Naive thymus-derived CD4-positive, alpha-beta T cell (primary cell): ENCODE data around the gene PIGL. TPM values are rescaled to one million over a fixed set of nuclear protein-coding genes. Genes with fewer than 3 reads are reported as not detected.
A peak's percentile ranks its signal among the peaks of the same experiment; 100 is the strongest.

ENCODE experiments used
- ATAC-seq: fragments of 150-1000 bp; cut with Tn5 transposase; 2 replicates; pipeline ENCODE4 v1.10.0; 2021; ENCODE audit warnings: mild to moderate bottlenecking, moderate library complexity
- CTCF ChIA-PET: fragments of 350-600 bp; sonication (Branson Sonifier 250); formaldehyde crosslinking; loops from one replicate; lab custom pipeline; 2021; ENCODE audit warnings: antibody characterized with exemption; lab: Charles Lee
- POLR2A ChIA-PET: fragments of 350-600 bp; sonication (Branson Sonifier 250); formaldehyde crosslinking; loops from one replicate; lab custom pipeline; 2021; ENCODE audit warnings: antibody characterized with exemption, inconsistent platforms; lab: Charles Lee
- DNase-seq, 9 donors: peaks; one replicate each; pipeline versions ENCODE4 v3.0.0 to v3.0.0-alpha.2; 2020 to 2022; ENCODE audit warnings: mixed read lengths in 1 of 9
- H3K27ac ChIP-seq: one replicate; pipeline ENCODE4 v1.7.0; 2013; ENCODE audit warnings: mild to moderate bottlenecking, low read depth, low read length, moderate library complexity
- H3K27me3 ChIP-seq, 2 donors: one replicate each; pipeline ENCODE4 v1.7.0; 2013; ENCODE audit warnings: low read length in 2 of 2, mild to moderate bottlenecking in 2 of 2, moderate library complexity in 2 of 2; ENCODE audit not compliant: control insufficient read depth in 2 of 2, insufficient read depth in 2 of 2
- H3K36me3 ChIP-seq, 3 experiments: 1 replicate in 2 of 3; 2 replicates in 1 of 3; pipeline ENCODE4 v1.7.0; 2013; ENCODE audit warnings: low read length in 3 of 3, mild to moderate bottlenecking in 3 of 3, moderate library complexity in 1 of 3; ENCODE audit not compliant: insufficient read depth in 3 of 3, control insufficient read depth in 2 of 3
- H3K4me1 ChIP-seq, 2 donors: one replicate each; pipeline ENCODE4 v1.7.0; 2013; ENCODE audit warnings: low read length in 2 of 2, mild to moderate bottlenecking in 2 of 2, moderate library complexity in 1 of 2; ENCODE audit not compliant: control insufficient read depth in 2 of 2, insufficient read depth in 2 of 2
- H3K4me3 ChIP-seq: 2 replicates; pipeline ENCODE4 v1.7.0; 2013; ENCODE audit warnings: mild to moderate bottlenecking, low read length
- H3K9me3 ChIP-seq, 3 experiments: 1 replicate in 2 of 3; 2 replicates in 1 of 3; pipeline ENCODE4 v1.7.0; 2013; ENCODE audit warnings: low read length in 3 of 3; ENCODE audit not compliant: control insufficient read depth in 2 of 3
- H3K27ac Mint-ChIP-seq, 9 donors: one replicate each; pipeline ENCODE4 v1.8.0; 2020 to 2022; ENCODE audit warnings: mixed read lengths in 9 of 9, mild to moderate bottlenecking in 8 of 9, moderate library complexity in 5 of 9, inconsistent platforms in 2 of 9
- H3K27me3 Mint-ChIP-seq, 5 donors: one replicate each; pipeline ENCODE4 v1.8.0; 2021 to 2022; ENCODE audit warnings: mixed read lengths in 5 of 5, mild to moderate bottlenecking in 1 of 5
- H3K36me3 Mint-ChIP-seq, 5 donors: one replicate each; pipeline ENCODE4 v1.8.0; 2020 to 2022; ENCODE audit warnings: mixed read lengths in 5 of 5, mild to moderate bottlenecking in 3 of 5, inconsistent platforms in 1 of 5
- H3K4me1 Mint-ChIP-seq, 7 donors: one replicate each; pipeline ENCODE4 v1.8.0; 2020 to 2022; ENCODE audit warnings: mixed read lengths in 7 of 7, mild to moderate bottlenecking in 3 of 7, inconsistent platforms in 1 of 7
- H3K4me3 Mint-ChIP-seq, 10 donors: one replicate each; pipeline ENCODE4 v1.8.0; 2020 to 2022; ENCODE audit warnings: mild to moderate bottlenecking in 10 of 10, mixed read lengths in 10 of 10, moderate library complexity in 6 of 10, inconsistent platforms in 2 of 10
- H3K9me3 Mint-ChIP-seq, 11 donors: one replicate each; pipeline ENCODE4 v1.8.0; 2020 to 2022; ENCODE audit warnings: mixed read lengths in 11 of 11, mild to moderate bottlenecking in 4 of 11, inconsistent platforms in 1 of 11, moderate library complexity in 1 of 11
- intact Hi-C, 2 donors: fragments of 100-400 bp; cut with micrococcal nuclease; formaldehyde crosslinking; loops; one replicate each; pipeline ENCODE4 v1.15.1; 2023
- polyA plus RNA-seq, 2 donors: library from polyadenylated mRNA; unstranded; fragments of 300-500 nt; fragmentation: Illumina TruSeq; gene quantifications; one replicate each; pipeline ENCODE4 v1.2.3, GENCODE V29; 2021
- total RNA-seq, 6 experiments: library from RNA in 5 of 6; stranded (reverse) in 5 of 6; gene quantifications; 1 replicate in 5 of 6; 2 replicates in 1 of 6; pipeline ENCODE4 v1.2.3 and lab custom pipeline; 2021 to 2026

PIGL gene
- total and polyA plus RNA-seq, 7 experiments from 2014 or later, result 12.3 to 82.5 (median 73.2) TPM

DNA sequence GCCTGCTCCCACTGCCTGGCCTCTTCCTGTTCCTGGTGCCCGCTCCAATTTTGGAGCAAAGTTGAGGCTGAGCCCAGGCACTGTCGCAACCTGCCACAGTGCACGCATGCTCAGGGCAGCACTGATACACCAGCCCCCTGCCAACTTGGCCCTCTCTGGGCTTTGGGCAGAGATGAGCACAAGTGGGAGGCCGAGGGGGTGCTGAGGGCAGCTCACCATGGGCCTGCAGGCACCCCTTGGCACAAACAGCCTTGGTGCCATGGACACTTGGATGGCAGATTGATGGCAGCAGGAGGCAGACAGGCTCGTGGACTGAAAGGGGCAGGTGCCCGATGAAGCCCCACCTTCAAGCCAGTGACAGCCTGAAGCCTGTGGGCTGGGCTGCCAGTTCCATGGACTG lies 42.9 kb downstream of the PIGL start:
- ATAC-seq (no peak), DNase-seq (no peak)
- no peaks in the 10 kb centered on the region for H3K9me3 ChIP-seq
- Mint-ChIP-seq H3K27me3 (no peaks in the 10 kb centered on the region), H3K4me1 (peaks cover 0 to 12% (median 7%) of the 10 kb centered on the region in 7 donors), H3K36me3 (peaks cover 0 to 30% (median 21%) of the 10 kb centered on the region in 5 donors), H3K27ac (no peak overlapping the region), H3K4me3 (no peak overlapping the region), H3K9me3 (peaks cover 0 to 2% (median 0%) of the 10 kb centered on the region in 11 donors)
- ChIA-PET POLR2A (interaction anchor here (2.0 kb wide), 1 partner anchor 27 kb away, joined by 8 read pairs; no protein-coding TSS in a partner anchor), CTCF (no interaction called here)
- H3K4me3 ChIP-seq, result no peak overlapping the region
- H3K36me3 ChIP-seq, result peaks cover 0 to 5% (median 0%) of the 10 kb centered on the region in 3 experiments
- H3K4me1 ChIP-seq, result no peaks in the 10 kb centered on the region
- H3K27me3 ChIP-seq, result no peaks in the 10 kb centered on the region
- H3K27ac ChIP-seq, result no peak overlapping the region
- intact Hi-C loops, result no loop called here

DNA sequence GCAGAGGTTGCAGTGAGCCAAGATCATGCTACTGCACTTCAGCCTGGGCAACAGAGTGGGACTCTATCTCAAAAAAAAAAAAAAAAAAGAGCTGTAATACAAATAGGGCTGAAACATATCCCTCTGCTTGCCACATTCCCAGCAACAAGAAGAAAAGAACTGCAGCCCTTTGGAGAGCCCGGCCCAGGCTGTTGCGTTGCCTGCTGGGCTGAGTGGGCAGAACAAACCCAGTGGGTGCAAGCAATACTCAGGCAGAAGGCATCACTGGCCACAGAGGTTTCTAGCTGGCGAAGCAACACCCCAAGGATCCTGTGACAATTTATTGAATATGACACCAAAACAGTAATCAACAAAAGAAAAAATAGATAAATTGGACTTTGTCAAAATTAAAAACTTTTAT lies 44.0 kb downstream of the PIGL start:
- Histone ChIP-seq H3K4me1 (no peaks in the 10 kb centered on the region), H3K36me3 (peaks cover 0 to 5% (median 0%) of the 10 kb centered on the region in 3 experiments), H3K27ac (no peak overlapping the region), H3K9me3 (no peaks in the 10 kb centered on the region), H3K27me3 (no peaks in the 10 kb centered on the region), H3K4me3 (no peak overlapping the region)
- ChIA-PET CTCF (no interaction called here), POLR2A (interaction anchor here (2.0 kb wide), 1 partner anchor 25 kb away, joined by 8 read pairs; no protein-coding TSS in a partner anchor)
- no peaks in the 10 kb centered on the region for H3K27me3 Mint-ChIP-seq
- peaks cover 0 to 5% (median 0%) of the 10 kb centered on the region in 11 donors for H3K9me3 Mint-ChIP-seq
- ATAC-seq (no peak), DNase-seq (no peak)
- H3K27ac Mint-ChIP-seq, result no peak overlapping the region
- intact Hi-C loops, result no loop called here
- no peak overlapping the region for H3K4me3 Mint-ChIP-seq
- peaks cover 0 to 25% (median 10%) of the 10 kb centered on the region in 5 donors for H3K36me3 Mint-ChIP-seq
- peaks cover 0 to 5% (median 1%) of the 10 kb centered on the region in 7 donors for H3K4me1 Mint-ChIP-seq

GRCh38 chr17:16262201-16262600 lies 45.2 kb downstream of the PIGL start:
- ChIA-PET CTCF (no interaction called here), POLR2A (interaction anchor here (2.0 kb wide), 1 partner anchor 24 kb away, joined by 8 read pairs; no protein-coding TSS in a partner anchor)
- peaks cover 0 to 5% (median 0%) of the 10 kb centered on the region in 3 experiments for H3K36me3 ChIP-seq
- no peak overlapping the region for H3K4me3 ChIP-seq
- intact Hi-C loops, result no loop called here
- DNase-seq (no peak), ATAC-seq (no peak)
- H3K4me1 Mint-ChIP-seq, result peaks cover 2 to 11% (median 6%) of the 10 kb centered on the region in 7 donors
- no peak overlapping the region for H3K4me3 Mint-ChIP-seq
- peaks cover under 1 to 3% of the 10 kb centered on the region in 2 donors for H3K4me1 ChIP-seq
- no peak overlapping the region for H3K27ac ChIP-seq
- H3K36me3 Mint-ChIP-seq, result peaks cover 0 to 25% (median 10%) of the 10 kb centered on the region in 5 donors
- H3K27me3 Mint-ChIP-seq, result no peaks in the 10 kb centered on the region
- H3K27me3 ChIP-seq, result no peaks in the 10 kb centered on the region
- H3K9me3 Mint-ChIP-seq, result peaks cover 0 to 5% (median 0%) of the 10 kb centered on the region in 11 donors
- H3K27ac Mint-ChIP-seq, result no peak overlapping the region
- no peaks in the 10 kb centered on the region for H3K9me3 ChIP-seq

DNA sequence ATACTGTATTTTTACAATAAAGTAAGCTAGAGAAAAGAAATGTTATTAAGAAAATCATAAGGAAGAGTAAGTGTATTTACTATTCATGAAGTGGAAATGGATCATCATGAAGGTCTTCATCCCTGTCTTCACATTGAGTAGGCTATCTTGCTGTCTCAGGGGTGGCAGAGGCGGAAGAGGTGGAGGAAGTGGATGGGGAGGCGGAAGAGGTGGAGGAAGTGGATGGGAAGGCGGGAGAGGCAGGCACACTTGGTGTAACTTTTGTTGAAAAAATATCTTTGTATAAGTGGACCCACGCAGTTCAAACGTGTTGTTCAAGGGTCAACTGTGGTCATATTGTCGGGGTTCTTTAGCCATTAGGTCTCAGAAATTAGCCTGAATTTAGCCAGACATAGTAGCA lies 50.2 kb downstream of the PIGL start:
- Mint-ChIP-seq H3K27me3 (no peaks in the 10 kb centered on the region), H3K27ac (peak overlapping the region; percentile 13 to 97 (median 84)), H3K9me3 (peaks cover 0 to 3% (median 0%) of the 10 kb centered on the region in 11 donors), H3K4me3 (peak overlapping the region in 9 of 10 donors; percentile 42 to 85 (median 64)), H3K4me1 (peaks cover 16 to 40% (median 30%) of the 10 kb centered on the region in 7 donors), H3K36me3 (peaks cover 0 to 16% (median 5%) of the 10 kb centered on the region in 5 donors)
- H3K27me3 ChIP-seq, result no peaks in the 10 kb centered on the region
- no peaks in the 10 kb centered on the region for H3K9me3 ChIP-seq
- H3K27ac ChIP-seq, result peak overlapping the region; percentile 47
- ChIA-PET CTCF (interaction anchor here (0.6 kb wide), 1 partner anchor 49 kb away, joined by 3 read pairs; no protein-coding TSS in a partner anchor), POLR2A (interaction anchor here (0.6 to 0.7 kb wide), 2 partner anchors 55 to 1832 kb away, joined by 3 to 4 read pairs; no protein-coding TSS in a partner anchor)
- intact Hi-C loops, result no loop called here
- DNase-seq, result no peak
- no peak overlapping the region for H3K4me3 ChIP-seq
- H3K4me1 ChIP-seq, result peaks cover 21 to 27% of the 10 kb centered on the region in 2 donors
- no peak for ATAC-seq
- no peaks in the 10 kb centered on the region for H3K36me3 ChIP-seq

GRCh38 chr17:16269658-16270057 lies 52.6 kb downstream of the PIGL start:
- Histone ChIP-seq H3K27me3 (no peaks in the 10 kb centered on the region), H3K27ac (no peak overlapping the region), H3K36me3 (no peaks in the 10 kb centered on the region), H3K4me1 (peaks cover 21 to 27% of the 10 kb centered on the region in 2 donors), H3K9me3 (no peaks in the 10 kb centered on the region), H3K4me3 (no peak overlapping the region)
- intact Hi-C loops, result no loop called here
- ChIA-PET POLR2A (interaction anchor here (0.7 kb wide), 1 partner anchor 878 kb away, joined by 6 read pairs; no protein-coding TSS in a partner anchor), CTCF (no interaction called here)
- H3K27ac Mint-ChIP-seq, result peak overlapping the region in 6 of 9 donors; percentile 16 to 80 (median 66)
- DNase-seq, result no peak
- no peaks in the 10 kb centered on the region for H3K27me3 Mint-ChIP-seq
- H3K36me3 Mint-ChIP-seq, result peaks cover 0 to 25% (median 18%) of the 10 kb centered on the region in 5 donors
- peak overlapping the region in 6 of 10 donors; percentile 15 to 71 (median 38) for H3K4me3 Mint-ChIP-seq
- peaks cover 0 to 6% (median 0%) of the 10 kb centered on the region in 11 donors for H3K9me3 Mint-ChIP-seq
- peaks cover 17 to 42% (median 37%) of the 10 kb centered on the region in 7 donors for H3K4me1 Mint-ChIP-seq
- no peak for ATAC-seq

DNA sequence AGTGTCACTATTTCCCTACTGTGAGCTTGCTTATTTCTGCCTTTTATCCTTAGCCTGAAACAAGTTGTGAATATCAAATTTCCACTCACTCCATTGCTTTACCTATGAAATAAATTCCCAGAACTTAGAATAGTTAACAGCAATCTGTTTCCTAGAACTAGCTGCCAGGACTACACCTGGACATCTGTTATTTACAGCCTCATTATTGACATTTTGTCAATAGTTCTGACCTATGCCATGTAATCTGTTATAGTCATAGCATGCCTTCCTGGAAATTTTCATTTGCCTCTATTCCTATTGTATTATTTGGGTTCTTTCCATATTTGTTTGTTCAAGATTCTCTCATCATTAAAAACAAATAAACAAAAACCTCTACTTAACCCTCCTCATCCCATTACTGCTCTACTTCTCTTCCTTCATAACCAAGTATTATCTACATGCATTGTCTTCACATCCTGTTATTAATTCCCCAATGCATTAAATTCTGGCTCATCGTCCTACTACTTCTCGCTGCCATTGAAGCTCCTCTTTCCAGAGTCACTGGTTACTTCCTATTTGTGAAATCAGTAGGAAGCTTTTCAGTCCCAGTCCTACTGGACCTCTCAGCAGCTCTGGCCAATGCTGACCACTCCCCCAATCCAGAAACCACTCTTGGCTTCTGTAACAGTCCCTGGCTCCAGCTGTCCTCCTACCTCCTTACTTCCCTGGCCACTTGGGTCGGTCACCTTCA lies 55.3 kb downstream of the PIGL start:
- intact Hi-C loops, result no loop called here
- no peaks in the 10 kb centered on the region for H3K27me3 ChIP-seq
- H3K9me3 ChIP-seq, result peaks cover 0 to 5% (median 0%) of the 10 kb centered on the region in 3 experiments
- H3K27ac Mint-ChIP-seq, result peak overlapping the region in 1 of 9 donors; percentile 33
- H3K4me3 ChIP-seq, result no peak overlapping the region
- ATAC-seq (no peak), DNase-seq (no peak)
- no peaks in the 10 kb centered on the region for H3K27me3 Mint-ChIP-seq
- H3K36me3 Mint-ChIP-seq, result peaks cover 0 to 35% (median 28%) of the 10 kb centered on the region in 5 donors
- no peak overlapping the region for H3K4me3 Mint-ChIP-seq
- peaks cover 0 to 7% (median 2%) of the 10 kb centered on the region in 11 donors for H3K9me3 Mint-ChIP-seq
- CTCF ChIA-PET, result no interaction called here
- no peak overlapping the region for H3K27ac ChIP-seq
- POLR2A ChIA-PET, result no interaction called here
- peaks cover 10 to 35% (median 26%) of the 10 kb centered on the region in 7 donors for H3K4me1 Mint-ChIP-seq
- H3K36me3 ChIP-seq, result no peaks in the 10 kb centered on the region
- H3K4me1 ChIP-seq, result peaks cover 20 to 23% of the 10 kb centered on the region in 2 donors
